Measurements from ENCODE around the gene WDR76. TPM values are rescaled to one million over a fixed set of nuclear protein-coding genes. Genes with fewer than 3 reads are reported as not detected.

The WDR76 gene
- total RNA-seq, 6 experiments from 2014 or later, result 8.8 to 25.1 (median 20.5) TPM

DNA sequence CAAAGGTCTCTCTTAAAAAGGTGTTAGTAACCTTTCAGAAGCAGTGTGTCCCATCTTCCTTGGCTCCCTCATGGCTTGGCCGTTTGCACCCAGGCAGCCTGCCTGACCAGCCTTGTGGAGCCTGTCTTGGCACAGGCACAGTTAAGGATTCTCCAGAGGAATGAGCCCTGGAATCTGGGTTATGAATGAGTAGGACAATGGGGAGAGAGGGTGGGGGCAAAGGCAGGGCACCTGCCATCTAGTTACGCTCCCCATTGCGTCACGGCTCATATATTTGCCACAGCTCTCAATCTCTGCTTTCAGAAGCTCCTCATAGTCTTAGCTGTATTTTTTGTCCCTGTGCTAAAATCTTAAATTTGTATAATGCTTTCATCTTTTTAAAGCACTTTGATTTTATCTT lies 50.6 kb downstream of the WDR76 start:
- Mint-ChIP-seq H3K27ac (no peak overlapping the region), H3K4me3 (no peak overlapping the region), H3K27me3 (ENCODE audit: insufficient read depth) (no peaks in the 10 kb centered on the region; the same call in 1 of the 2 replicates), H3K9me3 (no peaks in the 10 kb centered on the region), H3K4me1 (ENCODE audit: low read depth) (no peaks in the 10 kb centered on the region), H3K36me3 (ENCODE audit: low read depth) (no peaks in the 10 kb centered on the region)
- TF ChIP-seq, protein P1, sequence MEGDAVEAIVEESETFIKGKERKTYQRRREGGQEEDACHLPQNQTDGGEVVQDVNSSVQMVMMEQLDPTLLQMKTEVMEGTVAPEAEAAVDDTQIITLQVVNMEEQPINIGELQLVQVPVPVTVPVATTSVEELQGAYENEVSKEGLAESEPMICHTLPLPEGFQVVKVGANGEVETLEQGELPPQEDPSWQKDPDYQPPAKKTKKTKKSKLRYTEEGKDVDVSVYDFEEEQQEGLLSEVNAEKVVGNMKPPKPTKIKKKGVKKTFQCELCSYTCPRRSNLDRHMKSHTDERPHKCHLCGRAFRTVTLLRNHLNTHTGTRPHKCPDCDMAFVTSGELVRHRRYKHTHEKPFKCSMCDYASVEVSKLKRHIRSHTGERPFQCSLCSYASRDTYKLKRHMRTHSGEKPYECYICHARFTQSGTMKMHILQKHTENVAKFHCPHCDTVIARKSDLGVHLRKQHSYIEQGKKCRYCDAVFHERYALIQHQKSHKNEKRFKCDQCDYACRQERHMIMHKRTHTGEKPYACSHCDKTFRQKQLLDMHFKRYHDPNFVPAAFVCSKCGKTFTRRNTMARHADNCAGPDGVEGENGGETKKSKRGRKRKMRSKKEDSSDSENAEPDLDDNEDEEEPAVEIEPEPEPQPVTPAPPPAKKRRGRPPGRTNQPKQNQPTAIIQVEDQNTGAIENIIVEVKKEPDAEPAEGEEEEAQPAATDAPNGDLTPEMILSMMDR (IDR thresholded peaks at IDR 0.05), result no peak
- no peak for DNase-seq

DNA sequence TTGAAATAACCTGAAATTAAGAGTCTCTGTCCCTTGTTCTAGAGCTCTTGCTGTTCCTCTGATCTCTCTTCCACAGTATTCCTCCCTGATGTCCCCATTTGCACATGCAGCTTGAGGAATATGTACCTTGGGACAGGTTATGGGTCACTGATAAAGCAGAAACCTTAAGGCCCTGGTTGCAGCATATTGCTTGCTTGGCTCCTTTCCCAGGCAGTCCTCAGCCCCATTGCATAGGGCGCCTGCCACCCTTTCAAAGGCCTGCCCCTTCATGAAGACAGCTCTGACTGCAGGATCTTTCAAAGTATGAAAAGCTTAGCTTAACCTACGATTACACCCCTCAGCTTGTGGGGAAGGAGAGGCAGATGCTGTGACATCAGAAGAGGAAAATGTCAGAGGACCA lies 51.6 kb downstream of the WDR76 start:
- Mint-ChIP-seq H3K36me3 (ENCODE audit: low read depth) (no peaks in the 10 kb centered on the region), H3K27ac (no peak overlapping the region), H3K4me3 (no peak overlapping the region), H3K9me3 (no peaks in the 10 kb centered on the region), H3K4me1 (ENCODE audit: low read depth) (no peaks in the 10 kb centered on the region), H3K27me3 (ENCODE audit: insufficient read depth) (no peaks in the 10 kb centered on the region; the same call in 1 of the 2 replicates)
- TF ChIP-seq, protein P1 (IDR thresholded peaks at IDR 0.05), result no peak
- no peak for DNase-seq

DNA sequence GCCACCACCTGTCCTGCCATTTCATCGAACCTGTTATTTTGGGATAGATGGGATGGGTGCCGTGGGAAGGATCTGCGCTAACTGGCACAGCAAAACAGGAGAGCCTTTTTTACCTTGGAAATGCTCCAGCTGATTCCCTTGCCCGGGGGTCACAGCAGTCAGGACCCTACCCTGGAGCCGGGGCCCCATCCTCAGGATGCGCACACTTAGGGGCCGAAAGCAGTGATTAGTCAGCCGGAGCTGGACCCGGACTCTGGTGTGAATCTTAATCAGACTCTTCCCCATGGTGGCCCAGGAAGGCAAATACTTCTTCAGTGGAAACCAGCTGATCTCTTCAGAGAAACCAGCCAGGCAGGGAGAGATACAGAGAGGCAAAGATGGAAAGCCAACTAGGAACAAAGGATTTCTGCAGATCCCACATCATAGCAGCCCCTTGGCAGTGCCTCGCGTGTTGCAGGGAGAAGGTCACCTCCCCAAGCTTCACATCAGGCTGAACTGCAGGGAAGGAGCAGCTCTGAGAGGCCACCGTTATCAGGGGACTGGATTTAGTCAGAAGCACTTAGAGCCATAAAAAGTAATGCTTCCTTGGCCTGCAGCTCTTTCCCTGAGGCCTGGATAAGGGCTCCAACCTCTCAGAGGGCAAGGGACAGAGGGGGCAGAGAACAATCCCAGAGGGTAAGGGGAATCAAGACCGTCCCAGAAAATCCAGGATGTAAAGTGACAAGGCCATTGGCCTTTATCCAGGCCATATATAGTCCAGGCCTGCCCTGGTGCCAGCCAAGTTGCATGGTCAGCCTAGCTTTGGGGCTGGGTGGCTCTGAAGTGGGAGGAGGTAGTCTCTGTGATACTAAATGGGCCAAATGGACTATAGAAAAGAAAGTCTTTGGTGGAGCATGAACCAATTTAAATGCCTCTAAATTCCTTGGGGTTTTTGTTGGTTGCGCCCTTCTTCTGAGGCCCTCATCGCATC lies 52.9 kb downstream of the WDR76 start:
- Mint-ChIP-seq H3K4me3 (no peak overlapping the region), H3K9me3 (no peaks in the 10 kb centered on the region), H3K27ac (no peak overlapping the region), H3K27me3 (ENCODE audit: insufficient read depth) (no peaks in the 10 kb centered on the region; the same call in 1 of the 2 replicates), H3K36me3 (ENCODE audit: low read depth) (no peaks in the 10 kb centered on the region), H3K4me1 (ENCODE audit: low read depth) (no peaks in the 10 kb centered on the region)
- TF ChIP-seq, protein P1 (IDR thresholded peaks at IDR 0.05), result no peak
- DNase-seq, result no peak

DNA sequence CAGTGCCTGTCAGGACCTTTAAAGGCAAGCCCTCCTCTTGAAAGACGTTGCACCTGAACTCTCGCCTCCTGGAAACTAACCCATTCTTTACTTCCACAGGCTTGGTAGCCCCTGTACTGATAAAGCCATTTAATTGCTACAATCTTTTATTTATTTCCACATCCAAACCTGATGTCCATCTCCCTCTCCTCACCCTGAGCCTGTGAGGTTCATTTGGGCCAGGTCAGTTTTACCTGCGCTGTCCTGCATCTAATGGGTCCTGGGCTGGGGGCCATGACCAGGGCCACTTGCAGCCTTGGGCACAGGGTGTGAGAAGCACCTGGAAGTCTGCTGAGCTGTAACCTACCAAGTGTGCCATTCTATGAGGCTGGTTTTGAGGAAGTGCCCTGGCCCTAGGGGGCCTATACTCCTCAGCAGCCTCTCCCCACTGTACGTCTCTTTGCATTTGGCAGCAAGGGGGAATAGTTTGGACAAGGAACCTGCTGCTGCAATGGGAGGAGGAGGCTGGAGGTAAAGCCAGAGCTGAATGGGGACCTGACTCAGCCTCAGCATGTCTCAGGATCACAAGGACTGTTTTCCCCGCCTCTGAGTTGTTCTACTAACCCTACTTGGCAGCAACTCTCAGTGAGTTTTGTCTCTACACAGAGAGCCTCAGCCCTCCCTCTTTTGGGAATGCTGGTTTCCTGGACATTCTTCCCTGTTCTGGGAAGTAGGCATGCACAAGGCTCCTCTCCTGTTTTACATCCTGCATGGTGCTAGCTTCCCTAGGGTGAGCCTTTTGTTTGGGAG lies 53.8 kb downstream of the WDR76 start:
- Mint-ChIP-seq H3K4me1 (ENCODE audit: low read depth) (no peaks in the 10 kb centered on the region), H3K36me3 (ENCODE audit: low read depth) (no peaks in the 10 kb centered on the region), H3K4me3 (no peak overlapping the region), H3K27ac (no peak overlapping the region), H3K27me3 (ENCODE audit: insufficient read depth) (no peaks in the 10 kb centered on the region; the same call in 1 of the 2 replicates), H3K9me3 (no peaks in the 10 kb centered on the region)
- TF ChIP-seq, protein P1 (IDR thresholded peaks at IDR 0.05), result no peak
- no peak for DNase-seq

DNA sequence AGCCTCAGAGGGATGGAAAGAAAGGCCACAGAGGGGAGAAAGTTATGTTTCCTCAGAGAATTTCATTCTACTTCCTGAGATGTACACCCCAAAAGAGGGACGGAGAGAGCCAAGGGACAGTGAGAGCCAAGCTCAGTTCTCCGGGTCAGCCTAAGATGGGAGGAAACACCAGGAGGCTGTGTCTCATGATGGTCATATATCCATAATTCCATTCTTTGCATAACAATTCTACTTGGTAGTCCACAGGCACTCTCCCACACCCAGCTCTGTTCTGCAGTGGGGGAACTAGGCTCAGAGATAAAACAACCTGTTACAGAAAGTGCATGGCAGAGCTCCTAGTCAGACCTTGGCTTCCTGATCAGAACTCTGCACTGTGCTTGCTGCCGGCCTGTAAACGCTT lies 54.4 kb downstream of the WDR76 start:
- no peak overlapping the region for H3K27ac Mint-ChIP-seq
- H3K36me3 Mint-ChIP-seq (ENCODE audit: low read depth), result no peaks in the 10 kb centered on the region
- no peak for DNase-seq
- no peaks in the 10 kb centered on the region for H3K9me3 Mint-ChIP-seq
- H3K27me3 Mint-ChIP-seq (ENCODE audit: insufficient read depth), result no peaks in the 10 kb centered on the region; the same call in 1 of the 2 replicates
- H3K4me1 Mint-ChIP-seq (ENCODE audit: low read depth), result no peaks in the 10 kb centered on the region
- H3K4me3 Mint-ChIP-seq, result no peak overlapping the region
- TF ChIP-seq, protein P1 (IDR thresholded peaks at IDR 0.05), result no peak

Measured in HFFc6 (cell line).